Liver (tissue), 9 donors: ENCODE results near the gene COA8. TPM values are rescaled to one million over a fixed set of nuclear protein-coding genes. Genes with fewer than 3 reads are reported as not detected.

Experiments used
- DNase-seq: peaks from one replicate; pipeline ENCODE4 v3.0.0-alpha.2; 2017; ENCODE audit warnings: low spot score
- H3K27ac ChIP-seq, 2 donors: one replicate each; pipeline ENCODE4 v1.7.0; 2013; ENCODE audit warnings: inconsistent platforms in 2 of 2, low read length in 2 of 2, control low read depth in 1 of 2, low read depth in 1 of 2, mild to moderate bottlenecking in 1 of 2
- H3K27me3 ChIP-seq, 4 donors: one replicate each; pipeline versions ENCODE4 v1.6.1 to v1.7.0; 2013; ENCODE audit warnings: low read length in 3 of 4, inconsistent platforms in 1 of 4, mild to moderate bottlenecking in 1 of 4, moderate library complexity in 1 of 4; ENCODE audit not compliant: control insufficient read depth in 4 of 4, insufficient read depth in 4 of 4
- H3K36me3 ChIP-seq, 4 donors: one replicate each; pipeline versions ENCODE4 v1.6.1 to v1.7.0; 2013; ENCODE audit warnings: low read length in 3 of 4, mild to moderate bottlenecking in 3 of 4, low read depth in 1 of 4, moderate library complexity in 1 of 4; ENCODE audit not compliant: control insufficient read depth in 4 of 4, insufficient read depth in 3 of 4
- H3K4me1 ChIP-seq, 4 donors: one replicate each; pipeline versions ENCODE4 v1.6.1 to v1.7.0; 2013; ENCODE audit warnings: low read length in 3 of 4, mild to moderate bottlenecking in 3 of 4, moderate library complexity in 1 of 4; ENCODE audit not compliant: control insufficient read depth in 4 of 4, insufficient read depth in 4 of 4
- H3K4me3 ChIP-seq, 3 donors: one replicate each; pipeline versions ENCODE4 v1.6.1 to v1.7.0; 2013; ENCODE audit warnings: low read length in 3 of 3, control low read depth in 1 of 3, low read depth in 1 of 3, mild to moderate bottlenecking in 1 of 3
- H3K9ac ChIP-seq, 2 donors: one replicate each; pipeline ENCODE4 v1.7.0; 2013; ENCODE audit warnings: low read length in 2 of 2, mild to moderate bottlenecking in 2 of 2, moderate library complexity in 2 of 2, control low read depth in 1 of 2, low read depth in 1 of 2
- H3K9me3 ChIP-seq, 4 donors: one replicate each; pipeline versions ENCODE4 v1.6.1 to v1.7.0; 2013; ENCODE audit warnings: low read length in 3 of 4; ENCODE audit not compliant: control insufficient read depth in 4 of 4
- ATF3 ChIP-seq: IDR thresholded peaks from 2 replicates; pipeline ENCODE4 v1.6.1; 2016; ENCODE audit warnings: antibody characterized with exemption
- FOXA2 ChIP-seq: IDR thresholded peaks from 2 replicates; pipeline ENCODE4 v1.6.1; 2016; ENCODE audit warnings: antibody characterized with exemption
- GABPA ChIP-seq, 2 donors: IDR thresholded peaks in 1 of 2; conservative IDR thresholded peaks in 1 of 2; 2 replicates each; pipeline ENCODE4 v1.6.1; 2016; ENCODE audit warnings: antibody characterized with exemption in 2 of 2, mild to moderate bottlenecking in 1 of 2, moderate library complexity in 1 of 2
- HNF4A ChIP-seq, 2 donors: conservative IDR thresholded peaks; 2 replicates each; pipeline ENCODE4 v1.6.1; 2016; ENCODE audit warnings: antibody characterized with exemption in 2 of 2, mild to moderate bottlenecking in 2 of 2
- JUND ChIP-seq, 2 donors: IDR thresholded peaks; 2 replicates each; pipeline ENCODE4 v1.6.1; 2016; ENCODE audit warnings: antibody characterized with exemption in 2 of 2
- RXRA ChIP-seq, 2 donors: IDR thresholded peaks; 2 replicates each; pipeline ENCODE4 v1.6.1; 2017 to 2018; ENCODE audit warnings: antibody characterized with exemption in 2 of 2, mild to moderate bottlenecking in 1 of 2
- SP1 ChIP-seq: IDR thresholded peaks from 2 replicates; pipeline ENCODE4 v1.6.1; 2018; ENCODE audit warnings: antibody characterized with exemption, mild to moderate bottlenecking
- TAF1 ChIP-seq: conservative IDR thresholded peaks from 2 replicates; pipeline ENCODE4 v1.6.1; 2016; ENCODE audit warnings: antibody characterized with exemption, mild to moderate bottlenecking
- YY1 ChIP-seq: IDR thresholded peaks from 2 replicates; pipeline ENCODE4 v1.6.1; 2016; ENCODE audit warnings: antibody characterized with exemption, mild to moderate bottlenecking
- ZBTB33 ChIP-seq: IDR thresholded peaks from 2 replicates; pipeline ENCODE4 v1.6.1; 2016; ENCODE audit warnings: antibody characterized with exemption
- WGBS: extraction: QIAGEN DNeasy Blood & Tissue Kit; methylation state at CpG from one replicate; pipeline ENCODE4 v1.1.7; 2013; 5-methylcytosine and 5-hydroxymethylcytosine counted together
- polyA plus RNA-seq, 2 donors: library from polyadenylated mRNA; stranded (reverse) in 1 of 2; unstranded in 1 of 2; fragments of 200-250 nt in 1 of 2; fragments of >200 nt in 1 of 2; fragmentation: Nextera tagmentation in 1 of 2; extraction: Ambion mirVana in 1 of 2; gene quantifications; one replicate each; pipeline versions ENCODE4 v1.2.1 to v1.2.3, GENCODE V29; 2013 to 2015
- total RNA-seq, 2 donors: library from RNA; depleted of rRNA; stranded (reverse); fragments of >200 nt; gene quantifications; one replicate each; pipeline ENCODE4 v1.2.3, GENCODE V29; 2014
- TF ChIP-seq, protein P1 (sequence below): fragments of 150-350 bp; IDR thresholded peaks from 2 replicates; pipeline ENCODE4 v1.5.1; 2017; ENCODE audit warnings: improper control_type of control experiment, low read depth, low read length; ENCODE audit not compliant: missing input control
- TF ChIP-seq, protein P2 (sequence below): IDR thresholded peaks from 2 replicates; pipeline ENCODE4 v1.6.1; 2016; ENCODE audit warnings: antibody characterized with exemption, mild to moderate bottlenecking
- TF ChIP-seq, protein P3 (sequence below): IDR thresholded peaks from 2 replicates; pipeline ENCODE4 v1.6.1; 2016; ENCODE audit warnings: antibody characterized with exemption
- donor health status: healthy.
- donor health status: healthy.
- donor health status: healthy.
- donor health status: healthy.
- donor health status: healthy.

The COA8 gene
- total and polyA plus RNA-seq, 4 donors, result 8.3 to 35.5 (median 17.0) TPM

- 81% methylated on average over 12 of the region's 12 CpGs for WGBS
- Histone ChIP-seq H3K4me1 (peaks cover 29 to 74% (median 35%) of the 10 kb centered on the region in 4 donors), H3K9me3 (no peaks in the 10 kb centered on the region)
Measured at GRCh38 chr14:103524002-103524935, 38.5 kb upstream of the COA8 start.

More at GRCh38 chr14:103524002-103524935, 38.5 kb upstream of the COA8 start:
- no peak overlapping the region for H3K27ac ChIP-seq
- H3K36me3 ChIP-seq, result no peaks in the 10 kb centered on the region
- TF ChIP-seq, protein P1, sequence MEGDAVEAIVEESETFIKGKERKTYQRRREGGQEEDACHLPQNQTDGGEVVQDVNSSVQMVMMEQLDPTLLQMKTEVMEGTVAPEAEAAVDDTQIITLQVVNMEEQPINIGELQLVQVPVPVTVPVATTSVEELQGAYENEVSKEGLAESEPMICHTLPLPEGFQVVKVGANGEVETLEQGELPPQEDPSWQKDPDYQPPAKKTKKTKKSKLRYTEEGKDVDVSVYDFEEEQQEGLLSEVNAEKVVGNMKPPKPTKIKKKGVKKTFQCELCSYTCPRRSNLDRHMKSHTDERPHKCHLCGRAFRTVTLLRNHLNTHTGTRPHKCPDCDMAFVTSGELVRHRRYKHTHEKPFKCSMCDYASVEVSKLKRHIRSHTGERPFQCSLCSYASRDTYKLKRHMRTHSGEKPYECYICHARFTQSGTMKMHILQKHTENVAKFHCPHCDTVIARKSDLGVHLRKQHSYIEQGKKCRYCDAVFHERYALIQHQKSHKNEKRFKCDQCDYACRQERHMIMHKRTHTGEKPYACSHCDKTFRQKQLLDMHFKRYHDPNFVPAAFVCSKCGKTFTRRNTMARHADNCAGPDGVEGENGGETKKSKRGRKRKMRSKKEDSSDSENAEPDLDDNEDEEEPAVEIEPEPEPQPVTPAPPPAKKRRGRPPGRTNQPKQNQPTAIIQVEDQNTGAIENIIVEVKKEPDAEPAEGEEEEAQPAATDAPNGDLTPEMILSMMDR, result no peak
- TF ChIP-seq FOXA2 (no peak), HNF4A (conservative IDR thresholded peaks at IDR 0.05) (no peak), YY1 (no peak), RXRA (IDR thresholded peaks at IDR 0.05) (no peak), JUND (IDR thresholded peaks at IDR 0.05) (no peak), ATF3 (no peak), GABPA (IDR thresholded peaks at IDR 0.05 in 1 of 2, conservative IDR thresholded peaks at IDR 0.05 in 1 of 2) (no peak), ZBTB33 (no peak), SP1 (no peak), TAF1 (no peak)
- TF ChIP-seq, protein P2, sequence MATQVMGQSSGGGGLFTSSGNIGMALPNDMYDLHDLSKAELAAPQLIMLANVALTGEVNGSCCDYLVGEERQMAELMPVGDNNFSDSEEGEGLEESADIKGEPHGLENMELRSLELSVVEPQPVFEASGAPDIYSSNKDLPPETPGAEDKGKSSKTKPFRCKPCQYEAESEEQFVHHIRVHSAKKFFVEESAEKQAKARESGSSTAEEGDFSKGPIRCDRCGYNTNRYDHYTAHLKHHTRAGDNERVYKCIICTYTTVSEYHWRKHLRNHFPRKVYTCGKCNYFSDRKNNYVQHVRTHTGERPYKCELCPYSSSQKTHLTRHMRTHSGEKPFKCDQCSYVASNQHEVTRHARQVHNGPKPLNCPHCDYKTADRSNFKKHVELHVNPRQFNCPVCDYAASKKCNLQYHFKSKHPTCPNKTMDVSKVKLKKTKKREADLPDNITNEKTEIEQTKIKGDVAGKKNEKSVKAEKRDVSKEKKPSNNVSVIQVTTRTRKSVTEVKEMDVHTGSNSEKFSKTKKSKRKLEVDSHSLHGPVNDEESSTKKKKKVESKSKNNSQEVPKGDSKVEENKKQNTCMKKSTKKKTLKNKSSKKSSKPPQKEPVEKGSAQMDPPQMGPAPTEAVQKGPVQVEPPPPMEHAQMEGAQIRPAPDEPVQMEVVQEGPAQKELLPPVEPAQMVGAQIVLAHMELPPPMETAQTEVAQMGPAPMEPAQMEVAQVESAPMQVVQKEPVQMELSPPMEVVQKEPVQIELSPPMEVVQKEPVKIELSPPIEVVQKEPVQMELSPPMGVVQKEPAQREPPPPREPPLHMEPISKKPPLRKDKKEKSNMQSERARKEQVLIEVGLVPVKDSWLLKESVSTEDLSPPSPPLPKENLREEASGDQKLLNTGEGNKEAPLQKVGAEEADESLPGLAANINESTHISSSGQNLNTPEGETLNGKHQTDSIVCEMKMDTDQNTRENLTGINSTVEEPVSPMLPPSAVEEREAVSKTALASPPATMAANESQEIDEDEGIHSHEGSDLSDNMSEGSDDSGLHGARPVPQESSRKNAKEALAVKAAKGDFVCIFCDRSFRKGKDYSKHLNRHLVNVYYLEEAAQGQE, result no peak
- TF ChIP-seq, protein P3, sequence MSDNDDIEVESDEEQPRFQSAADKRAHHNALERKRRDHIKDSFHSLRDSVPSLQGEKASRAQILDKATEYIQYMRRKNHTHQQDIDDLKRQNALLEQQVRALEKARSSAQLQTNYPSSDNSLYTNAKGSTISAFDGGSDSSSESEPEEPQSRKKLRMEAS, result no peak
- no peak for DNase-seq
- H3K4me3 ChIP-seq, result no peak overlapping the region
- no peaks in the 10 kb centered on the region for H3K27me3 ChIP-seq
- no peak overlapping the region for H3K9ac ChIP-seq
